GM12878 (cell line): Measurements from ENCODE around the gene ADCY10.

Source experiments
- BRCA1 ChIP-seq: IDR thresholded peaks from 2 replicates; pipeline ENCODE4 v1.6.1; 2011; ENCODE audit warnings: low read depth, low read length, improper control_type of control experiment
- CEBPZ ChIP-seq: fragments of 150-350 bp; IDR thresholded peaks from 2 replicates; pipeline ENCODE4 v1.6.1; 2016; ENCODE audit warnings: low read depth, low read length
- CHD4 ChIP-seq: fragments of 200-600 bp; sonication (generic); IDR thresholded peaks from 2 replicates; pipeline ENCODE4 v1.6.1; 2016; ENCODE audit warnings: mild to moderate bottlenecking
- CTCF ChIP-seq, 3 experiments: IDR thresholded peaks in 2 of 3; conservative IDR thresholded peaks in 1 of 3; 2 replicates each; pipeline ENCODE4 v1.5.1; 2011; ENCODE audit warnings: low read depth in 3 of 3, low read length in 3 of 3, mild to moderate bottlenecking in 3 of 3, control low read depth in 2 of 3, moderate library complexity in 2 of 3, inconsistent platforms in 1 of 3, mixed read lengths in 1 of 3; ENCODE audit not compliant: control insufficient read depth in 2 of 3, insufficient read depth in 1 of 3; ENCODE audit errors: extremely low read depth in 1 of 3
- REST ChIP-seq: IDR thresholded peaks from 2 replicates; pipeline ENCODE4 v1.6.1; 2012; ENCODE audit warnings: mild to moderate bottlenecking, low read depth, low read length
- ZNF24 ChIP-seq: fragments of 450-650 bp; IDR thresholded peaks from 2 replicates; pipeline ENCODE4 v1.6.1; 2017; ENCODE audit warnings: antibody characterized with exemption, mild to moderate bottlenecking

- no peak for TF ChIP-seq CTCF (IDR thresholded peaks at IDR 0.05 in 2 of 3, conservative IDR thresholded peaks at IDR 0.05 in 1 of 3; ENCODE audit: control insufficient read depth in 2 of 3, extremely low read depth in 1 of 3, insufficient read depth in 1 of 3, low read depth in 3 of 3, low read length in 3 of 3)
- no peak for TF ChIP-seq REST
- no peak for TF ChIP-seq ZNF24
- no peak for TF ChIP-seq CHD4
- no peak for TF ChIP-seq BRCA1
- TF ChIP-seq CEBPZ: no peak
These were observed 10.2 kb upstream of the ADCY10 start for GRCh38 chr1:167924102-167924501.
